ENCODE measurements around the gene KAZN.

GRCh38 chr1:15000030-15000429 is 401.5 kb downstream of the KAZN start:
- no peak for TF ChIP-seq CTCF (conservative IDR thresholded peaks at IDR 0.05)
- no peak for TF ChIP-seq EZH2 (IDR thresholded peaks at IDR 0.05; ENCODE audit: low read depth)
